B cell (primary cell): ENCODE measurements around the gene RBM17. TPM values are rescaled to one million over a fixed set of nuclear protein-coding genes. Genes with fewer than 3 reads are reported as not detected.
A peak's percentile ranks its signal among the peaks of the same experiment; 100 is the strongest.

Experiments used
- ATAC-seq: fragments of 200-7000 bp; cut with Tn5 transposase; one replicate; pipeline ENCODE4 v1.10.0; 2021; ENCODE audit warnings: low read depth, mild to moderate bottlenecking, moderate number of reproducible peaks, moderate library complexity
- CTCF ChIA-PET: fragments of 350-600 bp; sonication (Branson Sonifier 250); formaldehyde crosslinking; loops from one replicate; lab custom pipeline; 2021; ENCODE audit warnings: antibody characterized with exemption, inconsistent platforms; lab: Charles Lee
- POLR2A ChIA-PET: fragments of 350-600 bp; sonication (Branson Sonifier 250); formaldehyde crosslinking; loops from one replicate; lab custom pipeline; 2021; ENCODE audit warnings: antibody characterized with exemption; lab: Charles Lee
- DNase-seq: peaks from one replicate; pipeline ENCODE4 v3.0.0; 2013
- H2AFZ ChIP-seq: 2 replicates; pipeline ENCODE4 v1.6.1; 2012; ENCODE audit warnings: mild to moderate bottlenecking, low read depth, low read length; ENCODE audit not compliant: insufficient read depth, poor library complexity, severe bottlenecking
- H3K27ac ChIP-seq, 2 donors: 1 replicate in 1 of 2; 2 replicates in 1 of 2; pipeline ENCODE4 v1.5.1; 2012 to 2013; ENCODE audit warnings: low read length in 2 of 2, mild to moderate bottlenecking in 2 of 2, moderate library complexity in 1 of 2
- H3K27me3 ChIP-seq, 4 experiments: fragments of 200-600 bp in 1 of 4; sonication (generic) in 1 of 4; replicated peaks in 1 of 4; 1 replicate in 2 of 4; 2 replicates in 2 of 4; pipeline versions ENCODE4 v1.6.1 to v1.7.0; 2013 to 2016; ENCODE audit warnings: low read length in 3 of 4, mild to moderate bottlenecking in 2 of 4, mixed read lengths in 1 of 4, moderate library complexity in 1 of 4; ENCODE audit not compliant: insufficient read depth in 4 of 4, control insufficient read depth in 3 of 4; ENCODE audit errors: control extremely low read depth in 1 of 4
- H3K36me3 ChIP-seq, 2 experiments: replicated peaks in 1 of 2; 1 replicate in 1 of 2; 2 replicates in 1 of 2; pipeline versions ENCODE4 v1.6.1 to v1.7.1; 2013; ENCODE audit warnings: low read length in 1 of 2; ENCODE audit not compliant: insufficient read depth in 2 of 2, control insufficient read depth in 1 of 2; ENCODE audit errors: control extremely low read depth in 1 of 2, extremely low read depth in 1 of 2
- H3K4me1 ChIP-seq, 2 donors: fragments of 200-600 bp in 1 of 2; sonication (generic) in 1 of 2; 1 replicate in 1 of 2; 2 replicates in 1 of 2; pipeline versions ENCODE4 v1.5.1 to v1.6.1; 2013 to 2017; ENCODE audit warnings: low read length in 2 of 2; ENCODE audit not compliant: control insufficient read depth in 2 of 2, insufficient read depth in 2 of 2
- H3K4me2 ChIP-seq: replicated peaks from 2 replicates; pipeline ENCODE3; 2012; ENCODE audit warnings: mild to moderate bottlenecking, low read depth, low read length; ENCODE audit not compliant: poor library complexity, severe bottlenecking
- H3K4me3 ChIP-seq, 5 experiments: fragments of 200-600 bp in 1 of 5; sonication (generic) in 1 of 5; 1 replicate in 3 of 5; 2 replicates in 2 of 5; pipeline versions ENCODE4 v1.5.1 to v1.7.0; 2011 to 2016; ENCODE audit warnings: low read length in 4 of 5, mild to moderate bottlenecking in 4 of 5, low read depth in 2 of 5, control low read depth in 1 of 5, moderate library complexity in 1 of 5; ENCODE audit not compliant: insufficient read depth in 1 of 5; ENCODE audit errors: control extremely low read depth in 1 of 5, extremely low read depth in 1 of 5
- H3K79me2 ChIP-seq: fragments of 200-600 bp; sonication (generic); one replicate; pipeline ENCODE4 v1.6.0; 2016; ENCODE audit warnings: low read length; ENCODE audit not compliant: control insufficient read depth, insufficient read depth
- H3K9ac ChIP-seq: fragments of 200-600 bp; sonication (generic); 2 replicates; pipeline ENCODE4 v1.6.1; 2017; ENCODE audit warnings: mild to moderate bottlenecking, low read length, moderate library complexity
- H3K9me3 ChIP-seq, 3 donors: one replicate each; pipeline versions ENCODE4 v1.6.1 to v1.7.1; 2013; ENCODE audit warnings: low read length in 2 of 3; ENCODE audit not compliant: control insufficient read depth in 2 of 3, insufficient read depth in 1 of 3; ENCODE audit errors: control extremely low read depth in 1 of 3
- H4K20me1 ChIP-seq: 2 replicates; pipeline ENCODE4 v1.6.0; 2012; ENCODE audit warnings: mild to moderate bottlenecking, low read length; ENCODE audit not compliant: insufficient read depth, control insufficient read depth, poor library complexity, severe bottlenecking
- H3K27ac Mint-ChIP-seq: one replicate; pipeline ENCODE4 v1.8.0; 2021; ENCODE audit warnings: mixed read lengths
- H3K27me3 Mint-ChIP-seq: one replicate; pipeline ENCODE4 v1.8.0; 2021; ENCODE audit warnings: mixed read lengths
- H3K4me1 Mint-ChIP-seq: one replicate; pipeline ENCODE4 v1.8.0; 2021; ENCODE audit warnings: mixed read lengths
- H3K4me3 Mint-ChIP-seq: one replicate; pipeline ENCODE4 v1.8.0; 2021; ENCODE audit warnings: mixed read lengths
- H3K9me3 Mint-ChIP-seq: one replicate; pipeline ENCODE4 v1.8.0; 2022; ENCODE audit warnings: mixed read lengths; ENCODE audit not compliant: insufficient read depth
- CTCF ChIP-seq: fragments of 200-600 bp; IDR thresholded peaks from one replicate; pipeline ENCODE4 v1.8.0; 2022; ENCODE audit warnings: antibody characterized with exemption, mild to moderate bottlenecking
- EZH2 ChIP-seq: IDR thresholded peaks from 2 replicates; pipeline ENCODE4 v1.6.1; 2012; ENCODE audit warnings: borderline replicate concordance, low read depth, mild to moderate bottlenecking, moderate library complexity, low read length; ENCODE audit not compliant: insufficient read depth, poor library complexity, severe bottlenecking
- WGBS: methylation state at CpG from one replicate; pipeline ENCODE4 v1.1.5; 2013; ENCODE audit warnings: missing lambda C conversion rate; ENCODE audit not compliant: insufficient coverage; 5-methylcytosine and 5-hydroxymethylcytosine counted together
- intact Hi-C: fragments of 100-400 bp; cut with micrococcal nuclease; formaldehyde crosslinking; loops from one replicate; pipeline ENCODE4 v1.10.0; 2022
- polyA plus RNA-seq: library from polyadenylated mRNA; depleted of rRNA; stranded (reverse); fragments of >200 nt; gene quantifications from 2 replicates; pipeline ENCODE4 v1.2.3, GENCODE V29; 2012
- total RNA-seq, 2 donors: library from RNA; stranded (reverse); fragments of 120-200 nt in 1 of 2; gene quantifications; 1 replicate in 1 of 2; 2 replicates in 1 of 2; pipeline versions ENCODE4 v1.2.3 to v1.2.4, GENCODE V29; 2013 to 2022

The RBM17 gene
- total and polyA plus RNA-seq, 2 donors (not counting 1 experiment from before 2014, with no cell fraction given), result 34.7 to 168 TPM

- Histone ChIP-seq H3K9me3 (no peaks in the 10 kb centered on the region), H3K9ac (peak overlapping the region; percentile 59), H3K27me3 (no peaks in the 10 kb centered on the region), H3K79me2 (peaks cover 10% of the 10 kb centered on the region), H3K4me2 (peak overlapping the region; percentile 67), H2AFZ (no peak overlapping the region), H3K4me3 (peak overlapping the region in 4 of 5 experiments; percentile 51 to 62 (median 54)), H4K20me1 (no peaks in the 10 kb centered on the region), H3K4me1 (peaks cover 42 to 53% of the 10 kb centered on the region in 2 donors), H3K27ac (peak overlapping the region in 1 of 2 donors; percentile 77), H3K36me3 (no peaks in the 10 kb centered on the region)
- H3K4me1 Mint-ChIP-seq, result peaks cover 71% of the 10 kb centered on the region
- no peaks in the 10 kb centered on the region for H3K9me3 Mint-ChIP-seq
- H3K27me3 Mint-ChIP-seq, result no peaks in the 10 kb centered on the region
- CTCF ChIA-PET, result interaction anchor here (0.6 to 4.1 kb wide), 8 partner anchors 9 to 341 kb away, joined by 3 to 25 read pairs (median 6); no protein-coding TSS in a partner anchor
- TF ChIP-seq EZH2 (no peak), CTCF (no peak)
- POLR2A ChIA-PET, result interaction anchor here (0.9 to 1.1 kb wide), 2 partner anchors 10 to 22 kb away, joined by 3 to 4 read pairs; no protein-coding TSS in a partner anchor
- H3K4me3 Mint-ChIP-seq, result peak overlapping the region; percentile 97
- H3K27ac Mint-ChIP-seq, result peak overlapping the region; percentile 66
- ATAC-seq (no peak), DNase-seq (no peak)
- intact Hi-C loops, result no loop called here
- WGBS, result 93% methylated on average over 3 of the region's 8 CpGs
These were observed 27.8 kb upstream of the RBM17 start for GRCh38 chr10:6061056-6061455.

DNA sequence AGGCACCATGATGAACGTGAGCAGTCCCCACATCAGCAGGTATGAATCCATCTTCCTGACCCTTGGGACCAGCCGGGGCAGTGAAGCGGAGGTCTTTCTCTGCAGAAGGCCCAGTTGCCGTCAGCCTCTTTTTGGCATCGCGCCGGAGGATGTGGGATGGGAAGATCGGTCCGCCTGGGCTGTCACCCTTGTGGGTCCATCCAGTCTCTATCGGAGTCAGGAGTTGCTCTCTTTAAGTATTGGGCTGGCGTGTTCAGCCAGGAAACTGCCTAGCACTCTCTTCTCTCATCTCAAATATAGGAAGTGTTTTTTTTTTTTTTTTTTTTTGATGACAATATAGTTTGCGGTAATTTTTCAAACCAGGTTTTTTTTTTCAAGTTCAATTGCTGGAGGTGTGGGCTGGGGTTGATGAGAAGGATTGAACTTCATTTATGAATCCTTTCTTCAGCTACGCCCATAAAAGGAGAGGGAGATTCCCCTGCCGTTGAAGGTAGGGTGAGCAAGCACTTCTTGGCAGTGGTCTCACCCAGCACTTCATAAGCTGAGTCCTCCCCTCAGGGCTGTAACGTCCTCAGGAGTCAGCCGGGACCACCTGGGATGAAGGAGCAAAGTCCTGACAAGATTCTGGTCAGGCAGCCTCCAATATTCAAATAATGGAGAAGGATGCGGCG is 26.6 kb upstream of the RBM17 start, which contains the start of gene IL2RA:
TSS of gene IL2RA (minus strand) at position 267 of the 671 bp plus-strand sequence. CDS start at position 51, 216 bp downstream.
- peak; percentile 73 for ATAC-seq
- H2AFZ ChIP-seq, result peak within 1 kb of the TSS; percentile 53
- H3K9me3 ChIP-seq, result no peaks in the 10 kb centered on the region
- H3K9ac ChIP-seq, result peak within 1 kb of the TSS; percentile 59
- DNase-seq, result peak; percentile 73
- no peaks in the 10 kb centered on the region for H3K27me3 ChIP-seq
- H3K4me3 ChIP-seq, result peak within 1 kb of the TSS in 4 of 5 experiments; percentile 51 to 62 (median 54)
- Mint-ChIP-seq H3K27me3 (no peaks in the 10 kb centered on the region), H3K4me3 (peak within 1 kb of the TSS; percentile 97), H3K27ac (peak within 1 kb of the TSS; percentile 97), H3K4me1 (peaks cover 69% of the 10 kb centered on the region), H3K9me3 (no peaks in the 10 kb centered on the region)
- no peak for TF ChIP-seq EZH2
- TF ChIP-seq CTCF, result no peak
- H4K20me1 ChIP-seq, result no peaks in the 10 kb centered on the region
- ChIA-PET POLR2A (interaction anchor here (0.5 to 1.0 kb wide), 8 partner anchors 11 to 432 kb away, joined by 3 to 11 read pairs (median 6); partner anchors contain the start of genes ANKRD16 and FBH1), CTCF (interaction anchor here (0.6 to 4.1 kb wide), 8 partner anchors 10 to 340 kb away, joined by 3 to 25 read pairs (median 4); no protein-coding TSS in a partner anchor)
- H3K4me1 ChIP-seq, result peaks cover 30 to 45% of the 10 kb centered on the region in 2 donors
- intact Hi-C loops, result loop anchor here (1.0 kb wide), 2 partner anchors 10 kb away; no protein-coding TSS in a partner anchor
- H3K36me3 ChIP-seq, result no peaks in the 10 kb centered on the region
- 71% methylated on average over 5 of the region's 18 CpGs for WGBS
- peaks cover 10% of the 10 kb centered on the region for H3K79me2 ChIP-seq
- peak within 1 kb of the TSS; percentile 62 to 77 for H3K27ac ChIP-seq
- H3K4me2 ChIP-seq, result peak within 1 kb of the TSS; percentile 67
